ENCODE results near the gene ZNRD2. TPM values are rescaled to one million over a fixed set of nuclear protein-coding genes. Genes with fewer than 3 reads are reported as not detected.

ZNRD2 gene
- total and polyA plus RNA-seq, 2 of the 8 experiments (the other 6 are each of a cell fraction or from before 2014, with no cell fraction given), result 53.4 to 125 TPM

- WGBS, 2 experiments (ENCODE audit: extremely low coverage in 1 of 2, insufficient coverage in 1 of 2, insufficient read length in 1 of 2, insufficient replicate concordance in 2 of 2, low coverage in 1 of 2, low lambda C conversion rate in 2 of 2, missing lambda C conversion rate in 1 of 2), result 84% methylated on average over 7 of the region's 7 CpGs; no CpG with 5 or more reads in 1 of the 2 experiments
- Histone ChIP-seq H2BK15ac (ENCODE audit: low read length) (no peak overlapping the region), H3K79me1 (ENCODE audit: low read depth, low read length) (no peaks in the 10 kb centered on the region), H4K91ac (replicated peaks; ENCODE audit: insufficient read length, low read length) (no peak overlapping the region), H2BK5ac (ENCODE audit: low read depth, low read length) (no peak overlapping the region), H3K23ac (ENCODE audit: insufficient read length) (no peak overlapping the region), H3K18ac (ENCODE audit: extremely low read depth, low read length) (no peak overlapping the region), H3K36me3 (ENCODE audit: control insufficient read depth in 2 of 4, insufficient read depth in 4 of 4, low read length in 3 of 4) (no peaks in the 10 kb centered on the region), H3K27me3 (replicated peaks in 1 of 4; ENCODE audit: control insufficient read depth in 3 of 4, extremely low read depth in 1 of 4, insufficient read depth in 3 of 4, low read length in 3 of 4) (peaks cover 8 to 49% (median 34%) of the 10 kb centered on the region in 4 experiments), H3K4me1 (replicated peaks in 1 of 4; ENCODE audit: control insufficient read depth in 3 of 4, insufficient read depth in 4 of 4, low read length in 3 of 4) (peaks cover 8 to 21% (median 14%) of the 10 kb centered on the region in 4 experiments; a peak in 6 of 7 replicates), H3K9me3 (ENCODE audit: insufficient read depth in 2 of 2, low read depth in 1 of 2, low read length in 1 of 2) (no peaks in the 10 kb centered on the region), H2BK120ac (replicated peaks; ENCODE audit: low read depth, low read length) (no peak overlapping the region), H2BK12ac (ENCODE audit: low read depth, low read length) (no peak overlapping the region), H3K4ac (replicated peaks; ENCODE audit: insufficient read length, low read depth, low read length) (no peak overlapping the region), H2BK20ac (ENCODE audit: low read length) (no peak overlapping the region), H3K4me2 (ENCODE audit: insufficient read depth in 1 of 2, low read depth in 2 of 2, low read length in 2 of 2) (no peak overlapping the region), H4K5ac (ENCODE audit: insufficient read length, low read depth, low read length) (no peak overlapping the region), H3K4me3 (ENCODE audit: extremely low read depth in 1 of 4, insufficient read depth in 2 of 4, low read depth in 3 of 4, low read length in 4 of 4) (no peak overlapping the region), H3K27ac (ENCODE audit: low read depth, low read length) (no peak overlapping the region), H4K20me1 (replicated peaks in 1 of 2; ENCODE audit: control insufficient read depth in 1 of 2, insufficient read depth in 2 of 2, low read length in 2 of 2) (peaks cover 7 to 10% of the 10 kb centered on the region in 2 experiments), H3K23me2 (ENCODE audit: low read depth, low read length) (peaks cover 8% of the 10 kb centered on the region; the same call in 1 of the 2 replicates), H2AK5ac (ENCODE audit: low read depth, low read length) (no peak overlapping the region), H3K14ac (ENCODE audit: insufficient read length) (no peak overlapping the region), H3K9ac (replicated peaks in 1 of 4; ENCODE audit: extremely low read depth in 1 of 4, low read depth in 3 of 4, low read length in 3 of 4) (no peak overlapping the region), H2AFZ (ENCODE audit: low read length) (no peak overlapping the region), H4K8ac (ENCODE audit: extremely low read depth, insufficient read depth, low read length) (no peak overlapping the region), H3K56ac (replicated peaks; ENCODE audit: insufficient read length, low read depth, low read length) (no peak overlapping the region), H3K79me2 (ENCODE audit: control insufficient read depth in 1 of 2, insufficient read depth in 2 of 2, low read length in 2 of 2) (no peaks in the 10 kb centered on the region)
- FAIRE-seq, result no peak
- TF ChIP-seq HDAC6 (IDR thresholded peaks at IDR 0.05; ENCODE audit: low read depth, low read length) (no peak), RFX5 (IDR thresholded peaks at IDR 0.05; ENCODE audit: borderline replicate concordance, low read depth, low read length) (no peak), MAFK (IDR thresholded peaks at IDR 0.05; ENCODE audit: low read depth, low read length) (no peak)
- ChIA-PET CTCF (ENCODE audit: partially characterized antibody) (interaction anchor here (3.3 to 7.2 kb wide), 5 partner anchors 11 to 37 kb away, joined by 12 to 97 read pairs (median 23); partner anchors contain the start of gene KCNK7), POLR2A (ENCODE audit: partially characterized antibody) (interaction anchor here (0.6 to 3.7 kb wide), 4 partner anchors 11 to 117 kb away, joined by 3 to 19 read pairs (median 5); no protein-coding TSS in a partner anchor)
- no peak for DNase-seq (ENCODE audit: low read depth in 1 of 2, low spot score in 2 of 2)
Observed at GRCh38 chr11:65578134-65578533, 7.9 kb downstream of the ZNRD2 start.
